Right lobe of liver (tissue), 6 donors: Measurements from ENCODE around the gene OSBPL10. TPM values are rescaled to one million over a fixed set of nuclear protein-coding genes. Genes with fewer than 3 reads are reported as not detected.

Experiments used
- ATAC-seq, 4 donors: fragments of 200-7000 bp; cut with Tn5 transposase; one replicate each; pipeline ENCODE4 v1.9.1; 2020; ENCODE audit warnings: mild to moderate bottlenecking in 4 of 4, moderate library complexity in 4 of 4
- DNase-seq, 3 donors: peaks; one replicate each; pipeline ENCODE4 v3.0.0-alpha.2; 2020
- H3K27ac ChIP-seq, 3 donors: fragments of 200-600 bp; one replicate each; pipeline ENCODE4 v1.8.0; 2022
- H3K27me3 ChIP-seq, 2 donors: fragments of 200-600 bp; one replicate each; pipeline ENCODE4 v1.8.0; 2022
- H3K36me3 ChIP-seq, 4 donors: fragments of 200-600 bp; sonication (generic) in 1 of 4; one replicate each; pipeline versions ENCODE4 v1.5.1 to v1.8.0; 2017 to 2022; ENCODE audit warnings: control low read depth in 1 of 4
- H3K4me1 ChIP-seq, 4 donors: fragments of 200-600 bp; sonication (generic) in 1 of 4; one replicate each; pipeline versions ENCODE4 v1.5.1 to v1.8.0; 2017 to 2022; ENCODE audit warnings: control low read depth in 1 of 4
- H3K4me3 ChIP-seq, 3 donors: fragments of 200-600 bp; one replicate each; pipeline ENCODE4 v1.8.0; 2022
- H3K9me3 ChIP-seq, 4 donors: fragments of 200-600 bp; sonication (generic) in 1 of 4; one replicate each; pipeline versions ENCODE4 v1.5.1 to v1.8.0; 2017 to 2022; ENCODE audit warnings: control low read depth in 1 of 4
- POLR2A ChIP-seq: fragments of 450-650 bp; IDR thresholded peaks from one replicate; pipeline ENCODE4 v1.6.1; 2017; ENCODE audit warnings: antibody characterized with exemption, mild to moderate bottlenecking
- WGBS: methylation state at CpG from one replicate; pipeline ENCODE4 v1.1.6; 2018; ENCODE audit warnings: low coverage, low lambda C conversion rate; ENCODE audit not compliant: insufficient coverage; ENCODE audit errors: missing lambda C conversion rate; 5-methylcytosine and 5-hydroxymethylcytosine counted together
- intact Hi-C, 2 donors: fragments of 100-400 bp; cut with DNase I; formaldehyde crosslinking; loops; one replicate each; pipeline versions ENCODE4 v1.11.2 to v1.14.1; 2022
- total RNA-seq, 6 experiments: library from RNA; depleted of rRNA in 2 of 6; stranded (reverse); fragments of >200 nt in 2 of 6; fragmentation: NEBNext Ultra II Directional in 3 of 6; extraction: Animal tissue kit (Norgen Biotek cat#: 25700) in 3 of 6; gene quantifications; one replicate each; pipeline versions ENCODE4 v1.1.0 to v1.2.4, GENCODE V29; 2016 to 2023
- TF ChIP-seq, protein P1 (sequence below), 4 donors: fragments of 200-600 bp in 3 of 4; fragments of 450-650 bp in 1 of 4; IDR thresholded peaks; one replicate each; pipeline versions ENCODE4 v1.5.1 to v1.8.0; 2016 to 2022; ENCODE audit warnings: antibody characterized with exemption in 4 of 4, mild to moderate bottlenecking in 2 of 4
- donor health status: DM: no; HTN: yes; CAD: no.
- donor health status: DM: no; HTN: no; CAD: no.
- donor health status: DM: no; HTN: no; CAD: no.
- donor health status: DM: no; HTN: yes; CAD: no.
- donor health status: DM: no; HTN: yes; CAD: no.

OSBPL10 gene
- total RNA-seq, 6 experiments from 2014 or later, result 2.2 to 13.0 (median 3.7) TPM

DNA sequence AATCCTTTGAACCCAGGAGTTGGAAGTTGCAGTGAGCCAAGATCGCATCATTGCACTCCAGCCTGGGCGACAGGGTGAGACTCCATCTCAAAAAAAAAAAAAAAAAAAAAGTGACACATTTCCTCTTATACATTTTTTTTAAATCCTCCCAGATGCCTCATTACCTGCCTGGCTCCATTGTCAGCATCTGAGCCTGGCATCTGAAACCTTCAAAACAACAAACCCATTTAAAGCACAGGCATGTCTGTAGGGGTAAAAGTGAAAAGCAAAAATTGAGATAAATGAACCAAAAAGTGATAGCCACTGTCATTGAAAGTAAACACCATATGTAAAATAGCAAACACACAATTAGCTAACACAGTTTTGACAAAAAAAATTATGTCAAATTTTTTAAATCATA is 38.6 kb downstream of the OSBPL10 start:
- intact Hi-C loops, result no loop called here
- H3K4me1 ChIP-seq, result no peaks in the 10 kb centered on the region
- H3K27ac ChIP-seq, result no peak overlapping the region
- no peak overlapping the region for H3K4me3 ChIP-seq
- WGBS, result 91% methylated on average over 2 of the region's 2 CpGs
- H3K36me3 ChIP-seq, result no peaks in the 10 kb centered on the region
- H3K27me3 ChIP-seq, result peaks cover 0 to 6% of the 10 kb centered on the region in 2 donors
- DNase-seq (no peak), ATAC-seq (no peak)
- no peak for TF ChIP-seq POLR2A
- TF ChIP-seq, protein P1, sequence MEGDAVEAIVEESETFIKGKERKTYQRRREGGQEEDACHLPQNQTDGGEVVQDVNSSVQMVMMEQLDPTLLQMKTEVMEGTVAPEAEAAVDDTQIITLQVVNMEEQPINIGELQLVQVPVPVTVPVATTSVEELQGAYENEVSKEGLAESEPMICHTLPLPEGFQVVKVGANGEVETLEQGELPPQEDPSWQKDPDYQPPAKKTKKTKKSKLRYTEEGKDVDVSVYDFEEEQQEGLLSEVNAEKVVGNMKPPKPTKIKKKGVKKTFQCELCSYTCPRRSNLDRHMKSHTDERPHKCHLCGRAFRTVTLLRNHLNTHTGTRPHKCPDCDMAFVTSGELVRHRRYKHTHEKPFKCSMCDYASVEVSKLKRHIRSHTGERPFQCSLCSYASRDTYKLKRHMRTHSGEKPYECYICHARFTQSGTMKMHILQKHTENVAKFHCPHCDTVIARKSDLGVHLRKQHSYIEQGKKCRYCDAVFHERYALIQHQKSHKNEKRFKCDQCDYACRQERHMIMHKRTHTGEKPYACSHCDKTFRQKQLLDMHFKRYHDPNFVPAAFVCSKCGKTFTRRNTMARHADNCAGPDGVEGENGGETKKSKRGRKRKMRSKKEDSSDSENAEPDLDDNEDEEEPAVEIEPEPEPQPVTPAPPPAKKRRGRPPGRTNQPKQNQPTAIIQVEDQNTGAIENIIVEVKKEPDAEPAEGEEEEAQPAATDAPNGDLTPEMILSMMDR (IDR thresholded peaks at IDR 0.05), result no peak
- H3K9me3 ChIP-seq, result no peaks in the 10 kb centered on the region

DNA sequence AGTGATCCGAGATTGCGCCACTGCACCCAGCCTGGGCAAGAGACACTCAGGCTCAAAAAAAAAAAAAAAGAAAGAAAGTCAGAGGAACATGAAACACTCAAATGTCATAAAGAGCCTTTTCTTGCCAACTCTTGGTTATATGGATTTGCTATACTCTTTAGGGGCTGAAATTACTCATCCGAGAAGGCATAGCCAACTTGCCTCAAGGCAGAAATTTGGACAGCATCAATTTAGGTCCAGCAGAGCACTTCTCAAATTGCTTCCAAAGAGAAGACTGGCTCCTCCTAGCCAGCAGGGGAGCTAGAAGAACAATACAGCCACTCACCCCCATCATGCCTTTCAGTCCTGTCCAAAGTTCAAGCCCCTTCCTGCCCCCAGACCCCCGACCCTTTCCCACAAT is 43.8 kb downstream of the OSBPL10 start:
- Histone ChIP-seq H3K27me3 (no peaks in the 10 kb centered on the region), H3K4me3 (no peak overlapping the region), H3K4me1 (no peaks in the 10 kb centered on the region), H3K27ac (no peak overlapping the region), H3K36me3 (no peaks in the 10 kb centered on the region), H3K9me3 (no peaks in the 10 kb centered on the region)
- intact Hi-C loops, result no loop called here
- no peak for DNase-seq
- WGBS, result 49% methylated on average over 2 of the region's 4 CpGs
- TF ChIP-seq, protein P1 (IDR thresholded peaks at IDR 0.05), result no peak
- TF ChIP-seq POLR2A, result no peak
- ATAC-seq, result no peak

DNA sequence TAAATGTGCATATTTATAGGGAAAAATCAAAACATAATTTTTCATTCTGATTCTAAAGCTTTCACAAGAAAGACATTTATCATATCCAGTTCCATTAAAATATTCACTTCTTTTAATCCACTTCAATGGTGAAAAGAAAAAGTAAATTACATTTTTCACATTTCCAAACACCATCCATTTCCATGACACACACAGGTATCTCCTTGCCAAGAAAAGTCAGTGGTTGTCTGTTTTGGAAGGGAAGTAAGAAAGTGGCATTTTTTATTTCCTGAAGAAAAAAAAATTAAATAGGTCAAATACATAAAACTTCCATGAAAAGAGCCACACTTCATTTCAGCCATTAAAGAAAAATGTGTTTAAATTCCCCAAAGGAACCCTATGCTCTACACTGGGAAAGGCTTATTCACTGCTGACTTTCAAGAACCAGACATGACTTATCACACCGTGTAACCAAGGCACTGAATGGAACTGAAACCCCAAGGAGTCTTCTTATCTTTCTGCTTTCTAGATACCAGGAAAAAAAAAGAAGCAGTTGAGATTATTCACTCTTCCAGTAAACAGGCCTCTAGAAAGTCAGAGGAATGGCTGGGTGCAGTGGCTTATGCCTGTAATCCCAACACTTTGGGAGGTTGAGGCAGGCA is 44.5 kb downstream of the OSBPL10 start:
- Histone ChIP-seq H3K9me3 (no peaks in the 10 kb centered on the region), H3K27ac (no peak overlapping the region), H3K36me3 (no peaks in the 10 kb centered on the region), H3K4me3 (no peak overlapping the region), H3K4me1 (no peaks in the 10 kb centered on the region), H3K27me3 (no peaks in the 10 kb centered on the region)
- no peak for TF ChIP-seq POLR2A
- TF ChIP-seq, protein P1 (IDR thresholded peaks at IDR 0.05), result no peak
- ATAC-seq, result peak in 3 of 4 donors; percentile 35 to 54 (median 42)
- no peak for DNase-seq
- 16% methylated on average over 1 of the region's 1 CpG for WGBS
- intact Hi-C loops, result no loop called here

DNA sequence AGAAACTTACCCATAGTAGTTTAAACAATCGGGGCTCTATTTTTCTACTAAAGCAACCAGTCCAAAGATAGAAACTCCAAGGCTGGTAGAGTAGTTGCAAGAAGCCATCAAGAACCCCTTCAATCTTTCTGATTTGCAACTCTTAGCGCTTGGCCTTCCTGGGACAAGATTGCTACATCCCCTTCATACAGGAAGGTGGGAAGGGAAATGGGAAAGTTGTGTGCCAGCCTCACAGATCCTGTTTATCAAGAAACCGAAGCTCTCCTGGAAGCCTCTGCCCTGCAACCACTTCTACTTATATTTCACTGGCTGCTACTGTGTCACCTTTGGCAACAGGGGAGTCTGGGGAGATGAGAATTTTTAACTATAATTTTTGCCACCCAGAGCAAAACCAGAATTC is 46.2 kb downstream of the OSBPL10 start:
- Histone ChIP-seq H3K4me3 (no peak overlapping the region), H3K36me3 (no peaks in the 10 kb centered on the region), H3K27me3 (no peaks in the 10 kb centered on the region), H3K27ac (no peak overlapping the region), H3K9me3 (no peaks in the 10 kb centered on the region), H3K4me1 (no peaks in the 10 kb centered on the region)
- WGBS, result 30% methylated on average over 2 of the region's 3 CpGs
- DNase-seq (no peak), ATAC-seq (no peak)
- intact Hi-C loops, result no loop called here
- TF ChIP-seq POLR2A, result no peak
- TF ChIP-seq, protein P1 (IDR thresholded peaks at IDR 0.05), result no peak
